NCI-H82 treated with DMSO at 0.1 percent for 48 hours (cell line): ENCODE data around the gene TAT.

ENCODE experiments used
- DNase-seq: peaks from one replicate; lab custom pipeline; 2025; ENCODE audit not compliant: unreplicated experiment; lab: John Stamatoyannopoulos, UW

Gene TAT

GRCh38 chr16:71547168-71547567 lies 29.7 kb downstream of the TAT start:
- no peak for DNase-seq

- peak; percentile 29 for DNase-seq
Observed at GRCh38 chr16:71542377-71542776, 34.5 kb downstream of the TAT start.

GRCh38 chr16:71537643-71538042 lies 39.2 kb downstream of the TAT start:
- peak; percentile 2 for DNase-seq

GRCh38 chr16:71536752-71537499 lies 40.0 kb downstream of the TAT start:
- no peak for DNase-seq

GRCh38 chr16:71532366-71532765 lies 44.5 kb downstream of the TAT start:
- no peak for DNase-seq

- DNase-seq: no peak
Observed at GRCh38 chr16:71528863-71529262, 48.0 kb downstream of the TAT start.

GRCh38 chr16:71528257-71528656 lies 48.6 kb downstream of the TAT start:
- DNase-seq: no peak

- DNase-seq: peak; percentile 14
Observed at GRCh38 chr16:71526111-71526631, 50.7 kb downstream of the TAT start, which contains the start of gene CHST4. CHST4 (plus strand) TSS chr16:71526426; CDS start chr16:71536678, 10,252 bp downstream.

GRCh38 chr16:71524566-71525553 lies 52.0 kb downstream of the TAT start:
- no peak for DNase-seq

- no peak for DNase-seq
Observed at GRCh38 chr16:71520550-71520949, 56.3 kb downstream of the TAT start.
